ENCODE measurements around the gene SRRM2. TPM values are rescaled to one million over a fixed set of nuclear protein-coding genes. Genes with fewer than 3 reads are reported as not detected.
A peak's percentile ranks its signal among the peaks of the same experiment; 100 is the strongest.

SRRM2 gene
- total and polyA plus RNA-seq, 9 of the 15 experiments (the other 6 are each of a cell fraction or from before 2014, with no cell fraction given), result 26.7 to 563 (median 81.1) TPM

DNA sequence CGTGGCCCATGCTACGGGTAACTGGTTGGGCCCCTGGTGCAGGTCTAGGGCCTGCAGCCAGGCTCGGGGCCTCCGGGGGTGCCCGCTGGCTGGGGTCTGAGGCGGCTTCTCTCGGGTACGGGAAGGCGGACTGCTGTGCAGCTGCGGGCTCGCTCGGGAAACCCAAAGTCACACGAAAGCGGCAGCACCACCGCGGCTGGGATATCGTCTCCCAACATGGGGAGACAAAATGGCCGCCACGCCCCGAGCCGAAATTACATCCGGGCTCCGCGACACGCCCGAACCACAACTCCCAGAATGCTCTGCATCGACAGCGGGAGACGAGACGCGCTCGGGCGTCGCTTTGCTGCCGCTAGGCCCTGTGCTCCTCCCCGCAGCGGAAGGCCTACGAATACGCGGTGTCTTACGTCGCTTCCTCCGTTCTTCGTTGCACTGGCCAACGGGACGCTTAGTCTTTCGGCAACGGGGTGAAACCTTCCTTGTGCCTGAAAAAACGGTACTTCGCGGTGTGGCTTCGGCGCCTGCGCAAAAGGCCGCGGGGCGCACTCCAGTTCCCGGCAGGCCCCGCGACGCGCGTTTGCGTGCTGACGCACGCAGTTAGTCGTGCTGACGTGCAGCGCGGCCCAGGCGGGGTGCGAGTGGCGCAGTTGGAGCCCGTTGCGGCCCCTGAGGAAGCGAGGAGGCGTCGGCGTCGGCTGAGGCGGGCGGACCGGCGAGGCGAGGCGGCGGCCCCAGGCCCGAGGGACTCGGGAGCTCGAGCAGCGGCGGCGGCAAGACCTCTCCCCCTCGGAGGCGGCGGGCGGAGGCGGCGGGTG lies at the start of gene SRRM2 (continued):
- peak; percentile 68; the same call in 1 of the 2 replicates for TF ChIP-seq E2F3 (CRISPR knock-in tag; IDR thresholded peaks at IDR 0.05)
- no peak for TF ChIP-seq NR2F6 (CRISPR knock-in tag; IDR thresholded peaks at IDR 0.05)
- TF ChIP-seq CTBP1 (IDR thresholded peaks at IDR 0.05; ENCODE audit: borderline replicate concordance), result peak; percentile 90
- no peak for TF ChIP-seq EWSR1 (IDR thresholded peaks at IDR 0.05; ENCODE audit: borderline replicate concordance, low read depth, partially characterized antibody)
- TF ChIP-seq HNRNPH1 (optimal IDR thresholded peaks at IDR 0.05; ENCODE audit: low read depth, low read length), result no peak
- TF ChIP-seq, protein P1, sequence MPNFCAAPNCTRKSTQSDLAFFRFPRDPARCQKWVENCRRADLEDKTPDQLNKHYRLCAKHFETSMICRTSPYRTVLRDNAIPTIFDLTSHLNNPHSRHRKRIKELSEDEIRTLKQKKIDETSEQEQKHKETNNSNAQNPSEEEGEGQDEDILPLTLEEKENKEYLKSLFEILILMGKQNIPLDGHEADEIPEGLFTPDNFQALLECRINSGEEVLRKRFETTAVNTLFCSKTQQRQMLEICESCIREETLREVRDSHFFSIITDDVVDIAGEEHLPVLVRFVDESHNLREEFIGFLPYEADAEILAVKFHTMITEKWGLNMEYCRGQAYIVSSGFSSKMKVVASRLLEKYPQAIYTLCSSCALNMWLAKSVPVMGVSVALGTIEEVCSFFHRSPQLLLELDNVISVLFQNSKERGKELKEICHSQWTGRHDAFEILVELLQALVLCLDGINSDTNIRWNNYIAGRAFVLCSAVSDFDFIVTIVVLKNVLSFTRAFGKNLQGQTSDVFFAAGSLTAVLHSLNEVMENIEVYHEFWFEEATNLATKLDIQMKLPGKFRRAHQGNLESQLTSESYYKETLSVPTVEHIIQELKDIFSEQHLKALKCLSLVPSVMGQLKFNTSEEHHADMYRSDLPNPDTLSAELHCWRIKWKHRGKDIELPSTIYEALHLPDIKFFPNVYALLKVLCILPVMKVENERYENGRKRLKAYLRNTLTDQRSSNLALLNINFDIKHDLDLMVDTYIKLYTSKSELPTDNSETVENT (CRISPR knock-in tag; IDR thresholded peaks at IDR 0.05), result peak; percentile 86
- TF ChIP-seq, protein P2, sequence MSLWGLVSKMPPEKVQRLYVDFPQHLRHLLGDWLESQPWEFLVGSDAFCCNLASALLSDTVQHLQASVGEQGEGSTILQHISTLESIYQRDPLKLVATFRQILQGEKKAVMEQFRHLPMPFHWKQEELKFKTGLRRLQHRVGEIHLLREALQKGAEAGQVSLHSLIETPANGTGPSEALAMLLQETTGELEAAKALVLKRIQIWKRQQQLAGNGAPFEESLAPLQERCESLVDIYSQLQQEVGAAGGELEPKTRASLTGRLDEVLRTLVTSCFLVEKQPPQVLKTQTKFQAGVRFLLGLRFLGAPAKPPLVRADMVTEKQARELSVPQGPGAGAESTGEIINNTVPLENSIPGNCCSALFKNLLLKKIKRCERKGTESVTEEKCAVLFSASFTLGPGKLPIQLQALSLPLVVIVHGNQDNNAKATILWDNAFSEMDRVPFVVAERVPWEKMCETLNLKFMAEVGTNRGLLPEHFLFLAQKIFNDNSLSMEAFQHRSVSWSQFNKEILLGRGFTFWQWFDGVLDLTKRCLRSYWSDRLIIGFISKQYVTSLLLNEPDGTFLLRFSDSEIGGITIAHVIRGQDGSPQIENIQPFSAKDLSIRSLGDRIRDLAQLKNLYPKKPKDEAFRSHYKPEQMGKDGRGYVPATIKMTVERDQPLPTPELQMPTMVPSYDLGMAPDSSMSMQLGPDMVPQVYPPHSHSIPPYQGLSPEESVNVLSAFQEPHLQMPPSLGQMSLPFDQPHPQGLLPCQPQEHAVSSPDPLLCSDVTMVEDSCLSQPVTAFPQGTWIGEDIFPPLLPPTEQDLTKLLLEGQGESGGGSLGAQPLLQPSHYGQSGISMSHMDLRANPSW (CRISPR knock-in tag; IDR thresholded peaks at IDR 0.05), result peak; percentile 92
- peak; percentile 55; the same call in 1 of the 2 replicates for TF ChIP-seq NR3C1 (CRISPR knock-in tag; IDR thresholded peaks at IDR 0.05)
- TF ChIP-seq KLF16 (IDR thresholded peaks at IDR 0.05), result no peak
- peak; percentile 7; the same call in 1 of the 2 replicates for TF ChIP-seq SMAD3 (CRISPR knock-in tag; conservative IDR thresholded peaks at IDR 0.05)
- TF ChIP-seq GTF2E2 (tag; IDR thresholded peaks at IDR 0.05), result peak; percentile 97
- TF ChIP-seq, protein P3, sequence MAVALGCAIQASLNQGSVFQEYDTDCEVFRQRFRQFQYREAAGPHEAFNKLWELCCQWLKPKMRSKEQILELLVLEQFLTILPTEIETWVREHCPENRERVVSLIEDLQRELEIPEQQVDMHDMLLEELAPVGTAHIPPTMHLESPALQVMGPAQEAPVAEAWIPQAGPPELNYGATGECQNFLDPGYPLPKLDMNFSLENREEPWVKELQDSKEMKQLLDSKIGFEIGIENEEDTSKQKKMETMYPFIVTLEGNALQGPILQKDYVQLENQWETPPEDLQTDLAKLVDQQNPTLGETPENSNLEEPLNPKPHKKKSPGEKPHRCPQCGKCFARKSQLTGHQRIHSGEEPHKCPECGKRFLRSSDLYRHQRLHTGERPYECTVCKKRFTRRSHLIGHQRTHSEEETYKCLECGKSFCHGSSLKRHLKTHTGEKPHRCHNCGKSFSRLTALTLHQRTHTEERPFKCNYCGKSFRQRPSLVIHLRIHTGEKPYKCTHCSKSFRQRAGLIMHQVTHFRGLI (CRISPR knock-in tag; IDR thresholded peaks at IDR 0.05), result peak; percentile 73
- no peak for TF ChIP-seq SMAD2 (IDR thresholded peaks at IDR 0.05; ENCODE audit: low read depth, low read length)
- no peak for TF ChIP-seq RHOXF2B (CRISPR knock-in tag; conservative IDR thresholded peaks at IDR 0.05)
- TF ChIP-seq KDM4B (IDR thresholded peaks at IDR 0.05; ENCODE audit: borderline replicate concordance in 2 of 2, low read depth in 1 of 2), result no peak; a peak in 1 of 4 replicates
- no peak for TF ChIP-seq KHSRP (IDR thresholded peaks at IDR 0.05)
- TF ChIP-seq CEBPG (CRISPR knock-in tag; IDR thresholded peaks at IDR 0.05), result no peak; the same call in 1 of the 2 replicates
- no peak for TF ChIP-seq CEBPG (tag; conservative IDR thresholded peaks at IDR 0.05 in 1 of 2, IDR thresholded peaks at IDR 0.05 in 1 of 2)
- TF ChIP-seq, protein P4, sequence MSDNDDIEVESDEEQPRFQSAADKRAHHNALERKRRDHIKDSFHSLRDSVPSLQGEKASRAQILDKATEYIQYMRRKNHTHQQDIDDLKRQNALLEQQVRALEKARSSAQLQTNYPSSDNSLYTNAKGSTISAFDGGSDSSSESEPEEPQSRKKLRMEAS (CRISPR knock-in tag; IDR thresholded peaks at IDR 0.05), result peak; percentile 70
- no peak for TF ChIP-seq ZNF778 (CRISPR knock-in tag; IDR thresholded peaks at IDR 0.05)
- TF ChIP-seq SMARCA4 (IDR thresholded peaks at IDR 0.05), result no peak
- no peak for TF ChIP-seq ZNF57 (CRISPR knock-in tag; IDR thresholded peaks at IDR 0.05)
- TF ChIP-seq CXXC5 (CRISPR knock-in tag; IDR thresholded peaks at IDR 0.05), result peak; percentile 94
